Upper lobe of left lung (tissue), 4 donors: ENCODE measurements around the gene TMEM217.

Experiments
- EP300 ChIP-seq, 4 donors: sonication (generic); formaldehyde crosslinking; IDR thresholded peaks; one replicate each; pipeline ENCODE4 v1.5.1; 2017; ENCODE audit warnings: antibody characterized with exemption in 4 of 4, control low read depth in 2 of 4
- POLR2A ChIP-seq, 4 donors: fragments of 450-650 bp; IDR thresholded peaks; one replicate each; pipeline ENCODE4 v1.5.1; 2016 to 2017; ENCODE audit warnings: antibody characterized with exemption in 4 of 4, mild to moderate bottlenecking in 2 of 4
- POLR2AphosphoS5 ChIP-seq, 2 donors: sonication (generic); formaldehyde crosslinking; IDR thresholded peaks; one replicate each; pipeline ENCODE4 v1.5.1; 2017; ENCODE audit warnings: antibody characterized with exemption in 2 of 2
- TF ChIP-seq, protein P1 (sequence below), 6 experiments: fragments of 450-650 bp in 4 of 6; fragments of 200-600 bp in 2 of 6; sonication (generic) in 2 of 6; IDR thresholded peaks; one replicate each; pipeline ENCODE4 v1.5.1; 2016 to 2019; ENCODE audit warnings: antibody characterized with exemption in 6 of 6

DNA sequence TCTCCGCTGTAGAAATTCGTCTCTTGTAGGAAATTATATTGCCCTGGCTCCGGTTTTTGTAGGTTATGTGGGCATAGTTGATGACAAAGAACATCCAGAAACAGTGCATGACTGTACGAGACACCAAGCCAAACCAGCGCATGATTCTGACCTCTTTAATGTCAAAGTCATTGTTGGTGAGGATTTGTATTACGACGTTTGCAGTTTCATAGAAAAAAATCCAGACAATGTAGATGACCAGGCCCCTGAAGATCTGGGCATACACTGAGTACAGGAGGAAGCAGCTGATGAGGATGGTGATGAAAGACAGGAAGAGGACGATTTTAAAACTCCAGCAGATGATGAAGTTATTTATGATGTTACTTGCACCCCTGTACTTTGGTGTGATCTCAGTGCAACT is 39.4 kb downstream of the TMEM217 start:
- TF ChIP-seq, protein P1, sequence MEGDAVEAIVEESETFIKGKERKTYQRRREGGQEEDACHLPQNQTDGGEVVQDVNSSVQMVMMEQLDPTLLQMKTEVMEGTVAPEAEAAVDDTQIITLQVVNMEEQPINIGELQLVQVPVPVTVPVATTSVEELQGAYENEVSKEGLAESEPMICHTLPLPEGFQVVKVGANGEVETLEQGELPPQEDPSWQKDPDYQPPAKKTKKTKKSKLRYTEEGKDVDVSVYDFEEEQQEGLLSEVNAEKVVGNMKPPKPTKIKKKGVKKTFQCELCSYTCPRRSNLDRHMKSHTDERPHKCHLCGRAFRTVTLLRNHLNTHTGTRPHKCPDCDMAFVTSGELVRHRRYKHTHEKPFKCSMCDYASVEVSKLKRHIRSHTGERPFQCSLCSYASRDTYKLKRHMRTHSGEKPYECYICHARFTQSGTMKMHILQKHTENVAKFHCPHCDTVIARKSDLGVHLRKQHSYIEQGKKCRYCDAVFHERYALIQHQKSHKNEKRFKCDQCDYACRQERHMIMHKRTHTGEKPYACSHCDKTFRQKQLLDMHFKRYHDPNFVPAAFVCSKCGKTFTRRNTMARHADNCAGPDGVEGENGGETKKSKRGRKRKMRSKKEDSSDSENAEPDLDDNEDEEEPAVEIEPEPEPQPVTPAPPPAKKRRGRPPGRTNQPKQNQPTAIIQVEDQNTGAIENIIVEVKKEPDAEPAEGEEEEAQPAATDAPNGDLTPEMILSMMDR (IDR thresholded peaks at IDR 0.05), result no peak
- TF ChIP-seq EP300 (IDR thresholded peaks at IDR 0.05) (no peak), POLR2A (IDR thresholded peaks at IDR 0.05) (no peak), POLR2AphosphoS5 (IDR thresholded peaks at IDR 0.05) (no peak)
